Activated CD4-positive, CD25-positive, alpha-beta regulatory T cell treated with anti-CD3 and anti-CD28 coated beads, Interleukin-2, amount 50 U/mL, for 72 hours (primary cell): ENCODE measurements around the gene HES4.

ENCODE experiments used
- DNase-seq: peaks from one replicate; pipeline ENCODE4 v3.0.0; 2021

Gene HES4, protein sequence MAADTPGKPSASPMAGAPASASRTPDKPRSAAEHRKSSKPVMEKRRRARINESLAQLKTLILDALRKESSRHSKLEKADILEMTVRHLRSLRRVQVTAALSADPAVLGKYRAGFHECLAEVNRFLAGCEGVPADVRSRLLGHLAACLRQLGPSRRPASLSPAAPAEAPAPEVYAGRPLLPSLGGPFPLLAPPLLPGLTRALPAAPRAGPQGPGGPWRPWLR

DNA sequence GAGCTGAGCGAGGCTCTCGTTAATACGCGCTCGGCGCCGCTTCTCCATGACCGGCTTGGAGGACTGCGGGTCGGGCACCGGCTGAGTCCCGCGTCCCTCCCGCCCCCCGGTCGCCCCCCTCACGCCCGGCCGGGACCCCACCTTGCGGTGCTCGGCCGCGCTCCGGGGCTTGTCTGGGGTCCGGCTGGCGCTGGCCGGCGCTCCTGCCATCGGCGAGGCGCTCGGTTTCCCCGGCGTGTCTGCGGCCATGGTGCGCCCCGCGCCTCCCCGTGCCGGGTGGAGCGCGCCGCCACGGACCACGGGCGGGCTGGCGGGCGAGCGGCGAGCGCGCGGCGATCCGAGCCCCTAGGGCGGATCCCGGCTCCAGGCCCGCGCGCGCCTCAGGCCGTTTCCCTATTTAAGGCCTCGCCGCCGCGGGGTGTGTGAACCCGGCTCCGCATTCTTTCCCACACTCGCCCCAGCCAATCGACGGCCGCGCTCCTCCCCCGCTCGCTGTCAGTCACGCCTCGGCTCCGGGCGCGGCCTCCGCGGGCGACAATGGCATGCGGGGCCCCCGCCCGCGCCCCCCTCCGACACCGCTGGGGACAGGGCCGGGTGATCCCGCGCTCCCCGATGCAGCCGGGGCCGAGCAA is at the start of gene HES4:
Gene HES4, minus strand, starts transcription at position 373 of the 632 bp plus-strand sequence. Its CDS starts 124 bp downstream, at position 249.
- DNase-seq, result peak; percentile 60

DNA sequence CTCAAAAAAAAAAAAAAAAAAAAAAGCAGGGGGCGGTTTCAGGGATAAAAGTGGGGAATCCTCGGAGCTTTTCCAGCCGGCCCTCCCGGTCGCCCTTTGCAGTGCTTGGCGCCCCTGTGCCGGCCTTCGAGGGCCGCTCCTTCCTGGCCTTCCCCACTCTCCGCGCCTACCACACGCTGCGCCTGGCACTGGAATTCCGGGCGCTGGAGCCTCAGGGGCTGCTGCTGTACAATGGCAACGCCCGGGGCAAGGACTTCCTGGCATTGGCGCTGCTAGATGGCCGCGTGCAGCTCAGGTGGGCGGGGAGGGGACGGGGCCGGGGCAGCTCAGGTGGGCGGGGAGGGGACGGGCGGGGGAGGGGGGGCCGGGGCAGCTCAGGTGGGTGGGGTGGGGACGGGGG is 48.9 kb upstream of the HES4 start:
- no peak for DNase-seq

DNA sequence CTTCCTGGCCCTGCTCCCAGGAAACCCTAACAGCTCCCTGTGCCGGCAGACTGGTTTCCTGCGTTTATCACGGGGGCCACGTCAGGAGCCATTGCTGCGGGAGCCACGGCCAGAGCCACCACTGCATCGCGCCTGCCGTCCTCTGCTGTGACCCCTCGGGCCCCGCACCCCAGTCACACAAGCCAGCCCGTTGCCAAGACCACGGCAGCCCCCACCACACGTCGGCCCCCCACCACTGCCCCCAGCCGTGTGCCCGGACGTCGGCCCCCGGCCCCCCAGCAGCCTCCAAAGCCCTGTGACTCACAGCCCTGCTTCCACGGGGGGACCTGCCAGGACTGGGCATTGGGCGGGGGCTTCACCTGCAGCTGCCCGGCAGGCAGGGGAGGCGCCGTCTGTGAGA is 48.1 kb upstream of the HES4 start:
- no peak for DNase-seq

DNA sequence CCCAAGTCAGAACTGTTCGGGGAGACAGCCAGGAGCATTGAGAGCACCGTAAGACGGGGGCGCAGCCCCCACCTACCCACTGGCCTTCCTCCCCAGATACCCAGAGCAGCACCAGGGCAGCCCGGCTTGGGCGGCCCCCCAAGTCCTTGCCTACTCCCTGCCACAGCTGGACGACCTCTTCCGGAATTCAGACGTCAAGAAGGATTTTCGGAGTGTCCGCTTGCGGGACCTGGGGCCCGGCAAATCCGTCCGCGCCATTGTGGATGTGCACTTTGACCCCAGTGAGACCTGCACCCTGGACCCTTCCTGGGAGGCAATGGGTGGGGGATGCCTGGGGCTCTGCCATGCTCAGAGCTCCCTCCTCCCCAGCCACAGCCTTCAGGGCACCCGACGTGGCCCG is 47.5 kb upstream of the HES4 start:
- no peak for DNase-seq

DNA sequence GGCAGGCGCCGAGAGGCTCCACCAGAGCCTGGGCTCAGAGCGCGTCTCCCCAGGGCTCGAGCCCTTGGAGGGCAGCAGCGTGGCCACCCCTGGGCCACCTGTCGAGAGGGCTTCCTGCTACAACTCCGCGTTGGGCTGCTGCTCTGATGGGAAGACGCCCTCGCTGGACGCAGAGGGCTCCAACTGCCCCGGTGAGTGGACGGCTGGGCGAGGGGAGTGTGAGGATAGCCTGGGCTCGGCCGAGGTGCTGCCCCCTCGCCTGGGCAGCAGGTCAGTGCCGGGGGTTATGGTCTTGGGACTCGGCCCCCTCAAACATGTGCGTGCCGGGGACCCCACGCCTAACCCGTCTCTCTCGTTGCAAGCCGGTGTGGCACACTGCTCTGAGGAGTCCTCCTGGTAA is 46.9 kb upstream of the HES4 start:
- no peak for DNase-seq

DNA sequence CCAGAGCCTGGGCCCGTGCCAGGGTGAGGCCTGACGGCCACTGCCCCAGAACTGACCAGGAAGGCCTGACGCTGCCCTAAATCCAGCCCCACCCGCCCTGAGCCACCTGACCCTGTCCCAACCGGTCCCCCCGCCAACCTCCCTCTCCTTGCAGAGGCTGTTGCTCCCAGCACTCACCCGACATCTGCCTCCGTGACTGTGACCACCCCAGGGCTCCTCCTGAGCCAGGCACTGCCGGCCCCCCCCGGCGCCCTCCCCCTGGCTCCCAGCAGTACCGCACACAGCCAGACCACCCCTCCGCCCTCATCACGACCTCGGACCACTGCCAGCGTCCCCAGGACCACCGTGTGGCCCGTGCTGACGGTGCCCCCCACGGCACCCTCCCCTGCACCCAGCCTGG is 46.3 kb upstream of the HES4 start:
- no peak for DNase-seq

DNA sequence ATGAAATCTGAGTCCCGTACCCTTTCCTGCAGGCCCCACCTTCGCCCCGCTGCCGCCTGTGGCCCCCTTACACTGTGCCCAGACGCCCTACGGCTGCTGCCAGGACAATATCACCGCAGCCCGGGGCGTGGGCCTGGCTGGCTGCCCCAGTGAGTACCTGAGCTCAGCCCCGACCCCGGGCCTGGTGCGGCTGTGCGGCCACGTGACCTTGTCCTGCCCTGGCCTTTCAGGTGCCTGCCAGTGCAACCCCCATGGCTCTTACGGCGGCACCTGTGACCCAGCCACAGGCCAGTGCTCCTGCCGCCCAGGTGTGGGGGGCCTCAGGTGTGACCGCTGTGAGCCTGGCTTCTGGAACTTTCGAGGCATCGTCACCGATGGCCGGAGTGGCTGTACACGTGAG is 45.2 kb upstream of the HES4 start:
- DNase-seq, result no peak

DNA sequence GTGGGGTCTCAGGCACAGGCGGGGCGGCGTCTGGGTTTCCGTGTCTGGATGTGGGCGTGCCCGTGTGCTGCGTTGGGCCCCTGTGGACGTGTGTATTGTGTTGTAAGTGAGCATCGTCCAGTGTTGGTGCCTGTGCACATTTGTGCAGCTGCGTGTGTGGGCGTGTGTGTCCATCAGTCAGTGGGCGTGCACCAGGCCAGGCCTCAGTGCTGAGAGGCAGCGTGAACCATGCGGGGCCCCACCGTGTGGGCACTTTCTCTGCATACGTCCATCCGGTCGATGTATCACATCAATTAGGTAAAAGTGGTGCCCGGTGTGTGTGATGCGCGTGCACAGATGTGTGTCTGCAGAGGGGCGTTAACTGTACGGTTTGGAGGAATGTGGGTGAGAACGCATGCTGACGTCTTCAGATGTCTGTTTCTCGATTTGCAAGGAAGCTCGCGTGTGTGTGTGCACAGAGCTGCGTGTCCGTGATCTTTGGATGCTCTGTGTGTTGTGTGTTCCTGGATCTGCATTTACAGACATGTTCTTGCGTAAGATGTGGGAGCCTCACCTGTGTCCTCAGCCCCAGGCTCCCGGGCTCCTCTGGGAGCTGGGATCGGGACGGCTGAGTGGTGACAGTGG is 44.7 kb upstream of the HES4 start:
- DNase-seq, result no peak

DNA sequence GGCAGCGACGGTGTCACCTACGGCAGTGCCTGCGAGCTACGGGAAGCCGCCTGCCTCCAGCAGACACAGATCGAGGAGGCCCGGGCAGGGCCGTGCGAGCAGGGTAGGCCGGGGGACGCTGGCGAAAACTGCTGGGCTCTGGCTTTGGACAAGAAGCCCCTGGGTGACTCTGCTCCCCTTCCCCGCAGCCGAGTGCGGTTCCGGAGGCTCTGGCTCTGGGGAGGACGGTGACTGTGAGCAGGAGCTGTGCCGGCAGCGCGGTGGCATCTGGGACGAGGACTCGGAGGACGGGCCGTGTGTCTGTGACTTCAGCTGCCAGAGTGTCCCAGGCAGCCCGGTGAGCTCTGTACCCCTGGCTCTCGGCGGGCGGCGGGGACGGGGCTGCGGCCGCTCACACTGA is 44.0 kb upstream of the HES4 start:
- no peak for DNase-seq

DNA sequence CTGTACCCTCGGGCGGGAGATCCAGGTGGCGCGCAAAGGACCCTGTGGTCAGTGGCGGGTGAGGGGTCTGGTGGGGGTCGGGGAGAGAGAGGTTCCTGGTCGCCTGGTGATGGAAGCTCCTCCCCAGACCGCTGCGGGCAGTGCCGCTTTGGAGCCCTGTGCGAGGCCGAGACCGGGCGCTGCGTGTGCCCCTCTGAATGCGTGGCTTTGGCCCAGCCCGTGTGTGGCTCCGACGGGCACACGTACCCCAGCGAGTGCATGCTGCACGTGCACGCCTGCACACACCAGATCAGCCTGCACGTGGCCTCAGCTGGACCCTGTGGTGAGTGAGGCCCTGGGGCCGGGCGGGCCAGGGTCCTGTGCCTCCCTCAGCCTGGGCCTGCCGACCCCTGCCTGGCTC is 43.5 kb upstream of the HES4 start:
- DNase-seq, result no peak

DNA sequence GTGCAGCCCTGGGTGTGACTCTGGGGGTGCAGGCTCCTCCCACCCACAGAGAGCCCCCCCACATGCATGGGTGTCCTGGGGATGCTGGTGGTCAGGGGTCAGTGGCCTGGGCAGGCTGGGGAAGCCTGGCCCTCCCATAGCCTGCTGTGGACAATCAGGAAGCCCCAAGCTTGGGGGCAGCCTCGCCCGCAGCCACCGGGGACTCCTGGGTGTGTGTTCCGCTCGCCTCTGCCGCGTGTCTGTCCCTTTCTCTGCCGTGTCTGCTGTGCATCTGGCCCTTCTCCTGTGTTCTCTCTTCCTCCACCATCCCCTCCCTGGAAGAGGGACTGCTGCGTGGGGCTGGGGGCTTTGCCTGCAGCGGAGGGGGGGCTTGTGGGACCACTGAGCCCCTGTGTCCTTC is 42.9 kb upstream of the HES4 start:
- DNase-seq, result no peak

DNA sequence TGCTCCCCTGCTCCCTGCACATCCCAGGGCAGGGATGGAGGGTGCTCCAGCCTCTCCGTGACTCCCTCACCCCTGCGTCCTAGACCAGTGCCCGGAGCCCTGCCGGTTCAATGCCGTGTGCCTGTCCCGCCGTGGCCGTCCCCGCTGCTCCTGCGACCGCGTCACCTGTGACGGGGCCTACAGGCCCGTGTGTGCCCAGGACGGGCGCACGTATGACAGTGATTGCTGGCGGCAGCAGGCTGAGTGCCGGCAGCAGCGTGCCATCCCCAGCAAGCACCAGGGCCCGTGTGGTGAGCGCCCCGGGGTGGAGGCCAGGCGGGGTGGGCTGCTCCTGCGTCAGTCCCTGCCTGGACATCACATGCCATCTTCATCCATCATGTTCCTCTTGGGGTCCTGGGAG is 42.0 kb upstream of the HES4 start:
- no peak for DNase-seq

DNA sequence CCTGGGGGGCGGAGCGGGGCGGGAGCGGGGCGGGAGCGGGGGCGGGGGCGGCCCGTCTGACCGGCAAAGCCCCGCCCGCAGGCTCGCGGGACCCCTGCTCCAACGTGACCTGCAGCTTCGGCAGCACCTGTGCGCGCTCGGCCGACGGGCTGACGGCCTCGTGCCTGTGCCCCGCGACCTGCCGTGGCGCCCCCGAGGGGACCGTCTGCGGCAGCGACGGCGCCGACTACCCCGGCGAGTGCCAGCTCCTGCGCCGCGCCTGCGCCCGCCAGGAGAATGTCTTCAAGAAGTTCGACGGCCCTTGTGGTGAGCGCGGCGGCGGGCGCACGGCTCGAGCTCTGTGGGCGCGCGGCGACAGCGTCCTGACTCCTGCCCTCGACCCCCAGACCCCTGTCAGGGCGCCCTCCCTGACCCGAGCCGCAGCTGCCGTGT is 41.2 kb upstream of the HES4 start:
- DNase-seq, result no peak

DNA sequence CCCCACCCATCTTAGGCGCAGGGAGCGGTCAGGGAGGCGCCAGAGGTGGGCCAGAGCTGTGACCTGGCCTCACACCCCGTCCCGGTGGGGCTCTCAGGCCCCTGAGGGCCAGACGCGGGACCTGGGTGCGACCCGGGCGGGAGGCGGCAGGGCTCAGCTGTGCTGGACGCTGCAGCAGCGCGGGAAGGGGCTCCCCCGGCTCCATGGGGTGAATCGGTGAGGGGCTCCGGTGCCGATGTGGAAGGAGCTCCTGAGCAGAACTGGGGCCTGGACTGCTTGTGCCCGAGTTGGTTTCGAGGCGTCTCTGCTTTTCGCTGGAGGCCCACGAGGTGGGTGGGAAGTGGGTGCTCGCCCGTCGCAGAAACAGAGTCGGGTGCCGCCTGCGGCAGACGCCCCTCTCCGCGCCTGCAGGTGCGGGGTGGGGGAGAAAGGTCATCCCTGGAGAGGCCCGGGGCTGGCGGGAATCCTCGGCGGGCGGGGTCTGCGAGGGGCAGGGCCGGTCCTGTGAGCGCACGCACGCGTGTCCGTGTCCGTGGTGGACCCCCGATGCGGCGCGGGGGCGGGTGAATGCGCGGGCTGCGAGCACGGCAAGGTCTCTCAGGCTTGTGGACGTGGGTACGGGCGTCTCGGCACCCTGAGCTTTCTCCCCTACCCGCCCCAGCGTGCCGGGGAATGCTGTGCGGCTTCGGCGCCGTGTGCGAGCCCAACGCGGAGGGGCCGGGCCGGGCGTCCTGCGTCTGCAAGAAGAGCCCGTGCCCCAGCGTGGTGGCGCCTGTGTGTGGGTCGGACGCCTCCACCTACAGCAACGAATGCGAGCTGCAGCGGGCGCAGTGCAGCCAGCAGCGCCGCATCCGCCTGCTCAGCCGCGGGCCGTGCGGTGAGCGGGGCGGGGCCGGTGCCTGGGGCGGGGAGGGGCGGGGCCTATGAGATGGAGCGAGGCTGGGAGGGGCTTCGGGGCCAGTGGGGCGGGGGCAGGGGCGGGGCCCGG is 40.4 kb upstream of the HES4 start:
- peak; percentile 76 for DNase-seq

DNA sequence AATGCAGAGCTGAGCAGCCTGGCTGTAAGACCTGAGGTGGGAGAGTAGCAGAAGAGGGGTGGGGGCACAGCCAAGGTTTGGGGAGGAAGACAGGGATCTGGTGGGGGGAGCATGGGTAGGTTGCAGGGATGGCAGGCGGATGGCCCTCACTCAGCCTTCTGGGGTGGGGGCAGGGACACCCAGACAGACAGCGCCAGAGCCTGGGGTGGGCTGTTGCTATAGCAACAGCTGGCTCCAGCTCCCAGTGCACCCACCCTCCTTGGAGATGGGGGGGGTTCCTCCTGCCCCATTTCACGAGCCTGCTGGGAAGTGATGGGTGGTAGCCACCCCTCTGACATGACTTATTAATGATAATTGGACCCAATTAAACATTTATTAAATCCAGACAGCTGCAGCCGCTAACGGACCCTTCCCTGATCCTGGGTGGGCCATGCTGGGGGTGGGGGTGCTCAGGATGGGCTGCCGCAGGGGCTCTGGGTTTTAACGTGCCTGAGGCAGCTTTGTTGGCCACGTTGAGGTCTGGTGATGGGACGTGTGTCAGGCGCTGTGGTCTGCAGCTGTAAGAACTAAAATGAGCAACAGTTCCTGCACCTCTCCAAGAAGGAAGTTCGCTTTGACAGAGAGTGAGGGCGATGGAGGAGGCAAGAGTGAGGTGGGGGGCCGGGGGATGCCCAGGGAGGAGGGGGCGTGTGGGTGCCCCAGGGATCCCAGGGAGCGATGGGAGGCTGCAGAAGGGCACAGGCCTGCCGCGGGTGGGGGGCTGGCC is 39.4 kb upstream of the HES4 start:
- DNase-seq, result no peak

DNA sequence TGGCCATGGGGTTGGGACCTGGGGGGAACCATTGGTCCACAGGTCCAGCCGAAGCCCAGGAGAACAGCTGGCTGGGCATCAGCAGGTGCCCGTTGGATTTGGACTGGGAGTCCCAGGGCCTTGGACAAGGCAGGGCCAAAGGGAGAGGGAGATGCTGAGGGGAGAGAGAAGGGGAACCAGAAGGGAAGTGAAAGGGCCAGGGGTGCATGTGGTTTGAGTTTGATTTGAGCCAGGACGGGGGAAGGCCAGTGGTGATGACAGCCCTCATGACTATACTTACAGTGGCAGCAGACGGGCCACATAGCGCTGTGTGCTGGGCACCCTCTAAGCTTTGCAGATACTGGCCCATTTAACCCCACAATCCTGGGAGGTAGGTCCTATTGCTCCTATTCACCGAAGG is 38.8 kb upstream of the HES4 start:
- no peak for DNase-seq

DNA sequence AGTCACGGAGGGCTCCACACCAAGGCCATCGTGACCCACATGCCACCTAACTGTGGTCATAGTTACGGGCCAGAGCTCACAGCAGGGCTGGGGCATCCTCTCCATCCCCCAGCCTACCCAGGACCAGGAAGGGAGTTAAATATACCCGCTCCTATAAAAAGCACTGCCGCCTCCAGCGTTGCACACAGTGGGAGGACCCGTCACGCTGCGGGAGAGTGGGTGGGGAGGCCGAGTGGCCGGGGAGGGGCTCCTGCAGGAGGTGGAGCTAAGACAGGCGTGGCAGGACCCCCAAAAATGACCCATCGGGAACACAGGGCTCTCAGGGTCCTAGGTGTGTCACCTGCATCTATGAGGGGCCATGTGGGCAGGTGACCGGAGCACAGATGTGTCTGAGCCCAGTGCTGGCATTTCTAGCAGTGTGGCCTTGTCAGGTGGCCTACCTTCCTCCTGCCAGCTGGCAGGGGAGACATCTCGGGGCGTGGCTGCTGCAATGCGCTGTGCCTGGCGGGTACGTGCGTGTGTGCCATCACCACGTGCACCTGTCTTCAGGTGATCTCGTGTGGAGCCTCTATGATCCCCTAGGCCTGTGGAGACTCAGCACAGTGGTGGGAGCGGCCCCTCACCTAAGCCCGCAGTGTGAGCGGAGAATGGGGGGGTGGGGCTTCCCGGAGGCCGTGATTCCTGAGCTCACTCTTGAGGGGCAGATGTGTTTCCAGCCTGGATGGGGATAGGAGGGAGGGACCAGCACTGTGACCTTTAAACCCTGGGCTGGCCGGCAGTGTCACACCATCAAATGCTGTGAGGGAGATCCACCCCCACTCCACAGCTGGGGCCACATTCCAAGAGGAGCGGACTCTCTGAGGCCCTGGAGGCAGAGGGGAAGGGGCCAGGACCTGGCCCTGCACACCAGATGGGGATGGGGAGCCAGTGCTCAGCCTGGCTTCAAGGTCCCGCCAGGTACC is 37.8 kb upstream of the HES4 start:
- no peak for DNase-seq

DNA sequence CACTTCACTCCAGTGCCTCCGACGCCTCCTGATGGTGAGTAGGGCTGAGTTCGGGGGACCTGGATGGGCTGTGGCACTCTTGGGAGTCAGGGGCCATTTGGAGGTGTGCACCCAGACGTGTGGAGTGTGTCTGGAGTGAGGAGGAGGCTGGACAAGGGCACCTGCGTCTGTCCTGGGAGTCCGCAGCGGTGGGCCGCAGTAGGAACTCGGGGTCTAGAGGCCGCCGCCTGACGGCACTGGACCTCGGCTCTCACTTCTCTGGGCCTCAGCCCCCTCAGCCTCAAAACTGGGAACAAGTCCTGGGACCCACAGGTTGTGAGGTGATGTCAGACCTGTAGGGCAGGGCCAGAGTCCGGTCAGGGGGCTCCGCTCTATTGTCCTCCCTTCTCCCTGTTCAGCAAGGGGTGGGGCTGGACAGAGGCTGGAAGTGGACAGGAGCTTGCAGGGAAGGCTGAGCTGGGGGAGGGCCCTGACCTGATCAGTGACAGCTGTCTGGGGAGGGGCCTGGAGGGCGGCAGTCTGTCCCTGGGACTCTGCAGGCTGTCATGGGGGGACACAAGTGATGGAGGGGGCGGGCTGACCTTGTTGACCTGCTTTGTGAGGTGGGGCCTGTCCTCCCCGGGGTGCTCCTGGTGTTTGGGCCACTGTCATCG is 35.5 kb upstream of the HES4 start:
- no peak for DNase-seq

DNA sequence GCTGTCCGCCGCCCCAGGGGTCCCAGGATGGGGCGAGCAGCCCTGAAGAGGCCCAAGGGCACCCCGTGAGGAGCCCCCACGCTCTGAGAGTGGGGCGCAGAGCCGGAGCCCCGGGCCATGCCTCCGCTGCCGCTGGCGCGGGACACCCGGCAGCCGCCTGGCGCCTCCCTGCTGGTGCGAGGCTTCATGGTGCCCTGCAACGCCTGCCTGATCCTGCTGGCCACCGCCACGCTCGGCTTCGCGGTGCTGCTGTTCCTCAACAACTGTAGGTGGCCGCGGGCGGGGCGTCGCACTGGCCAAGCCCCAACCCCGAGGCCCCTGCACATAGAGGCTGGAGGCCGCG is 34.5 kb upstream of the HES4 start:
- no peak for DNase-seq

DNA sequence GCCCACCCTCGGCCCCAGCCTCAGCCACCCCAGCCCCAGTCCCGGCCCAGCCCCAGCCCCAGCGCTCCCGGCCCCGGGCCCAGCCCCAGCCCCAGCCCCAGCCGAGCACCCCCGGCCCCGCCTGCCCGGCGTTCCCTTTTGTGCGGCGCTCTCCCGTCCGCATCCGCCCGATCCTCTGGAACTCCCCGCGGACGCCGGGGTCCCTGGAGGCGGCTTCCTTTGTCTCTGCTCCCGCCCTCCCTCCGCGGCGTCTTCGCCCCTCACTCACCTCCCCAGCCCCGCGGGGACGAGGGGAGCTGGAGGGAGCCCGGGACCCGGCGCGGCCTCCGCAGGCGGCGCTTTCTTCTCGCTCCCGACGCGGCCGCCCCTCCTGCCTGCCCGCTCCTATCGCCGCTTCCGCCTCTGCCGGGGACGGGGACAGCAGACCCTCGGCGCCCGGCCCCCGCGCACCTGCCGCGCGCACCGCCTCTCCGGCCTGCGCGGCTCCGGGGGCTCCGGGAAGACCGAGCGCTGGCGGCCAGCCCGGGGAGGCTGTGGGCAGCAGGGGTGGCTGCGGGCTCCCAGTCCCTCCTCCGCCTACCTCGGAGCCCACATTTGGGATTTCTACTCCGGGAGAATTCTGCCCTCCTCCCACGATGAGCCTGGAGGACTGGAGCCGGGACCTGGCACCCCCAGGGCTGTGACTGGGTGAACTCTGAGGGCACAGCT is 34.0 kb upstream of the HES4 start:
- no peak for DNase-seq
